CD14-positive monocyte (primary cell): ENCODE results near the gene KAZN. TPM values are rescaled to one million over a fixed set of nuclear protein-coding genes. Genes with fewer than 3 reads are reported as not detected.

ENCODE experiments used
- DNase-seq, 3 donors: peaks; one replicate each; pipeline ENCODE4 v3.0.0-alpha.2; 2011 to 2022
- H2AFZ ChIP-seq: 2 replicates; pipeline ENCODE4 v1.6.0; 2012; ENCODE audit warnings: mild to moderate bottlenecking, low read depth, low read length, inconsistent platforms; ENCODE audit not compliant: insufficient read depth, poor library complexity, severe bottlenecking
- H3K27ac ChIP-seq, 2 donors: 1 replicate in 1 of 2; 2 replicates in 1 of 2; pipeline ENCODE4 v1.5.1; 2012 to 2013; ENCODE audit warnings: low read length in 2 of 2, control low read depth in 1 of 2, inconsistent platforms in 1 of 2, low read depth in 1 of 2, mild to moderate bottlenecking in 1 of 2
- H3K27me3 ChIP-seq, 2 donors: one replicate each; pipeline versions ENCODE4 v1.6.0 to v1.6.1; 2011 to 2013; ENCODE audit warnings: low read length in 2 of 2; ENCODE audit not compliant: control insufficient read depth in 2 of 2, insufficient read depth in 2 of 2
- H3K36me3 ChIP-seq, 2 donors: replicated peaks in 1 of 2; 1 replicate in 1 of 2; 2 replicates in 1 of 2; pipeline versions ENCODE4 v1.5.1 to v1.6.1; 2012 to 2013; ENCODE audit warnings: low read length in 2 of 2, control low read depth in 1 of 2, inconsistent platforms in 1 of 2, mild to moderate bottlenecking in 1 of 2; ENCODE audit not compliant: insufficient read depth in 2 of 2, control insufficient read depth in 1 of 2
- H3K4me1 ChIP-seq, 2 donors: 1 replicate in 1 of 2; 2 replicates in 1 of 2; pipeline versions ENCODE4 v1.5.1 to v1.6.1; 2012 to 2013; ENCODE audit warnings: low read length in 2 of 2, control low read depth in 1 of 2, inconsistent platforms in 1 of 2, mild to moderate bottlenecking in 1 of 2, moderate library complexity in 1 of 2; ENCODE audit not compliant: insufficient read depth in 2 of 2, control insufficient read depth in 1 of 2
- H3K4me2 ChIP-seq: replicated peaks from 2 replicates; pipeline ENCODE3; 2012; ENCODE audit warnings: low read length, moderate library complexity, mild to moderate bottlenecking; ENCODE audit not compliant: poor library complexity, severe bottlenecking; ENCODE audit errors: extremely low read depth
- H3K4me3 ChIP-seq, 3 experiments: fragments of 200-600 bp in 1 of 3; sonication (generic) in 1 of 3; replicated peaks in 1 of 3; 1 replicate in 2 of 3; 2 replicates in 1 of 3; pipeline ENCODE4 v1.5.1; 2011 to 2013; ENCODE audit warnings: low read length in 3 of 3, mild to moderate bottlenecking in 3 of 3, control low read depth in 2 of 3, low read depth in 2 of 3, inconsistent platforms in 1 of 3, moderate library complexity in 1 of 3
- H3K79me2 ChIP-seq: 2 replicates; pipeline ENCODE4 v1.6.0; 2012; ENCODE audit warnings: mild to moderate bottlenecking, control low read depth, inconsistent platforms, low read length, moderate library complexity; ENCODE audit not compliant: insufficient read depth
- H3K9ac ChIP-seq: 2 replicates; pipeline ENCODE4 v1.6.0; 2017; ENCODE audit warnings: low read length, mild to moderate bottlenecking; ENCODE audit not compliant: insufficient read depth, poor library complexity, severe bottlenecking
- H3K9me3 ChIP-seq, 2 donors: replicated peaks in 1 of 2; 1 replicate in 1 of 2; 2 replicates in 1 of 2; pipeline versions ENCODE4 v1.5.1 to v1.6.1; 2012 to 2013; ENCODE audit warnings: low read length in 2 of 2, control low read depth in 1 of 2; ENCODE audit not compliant: control insufficient read depth in 1 of 2, insufficient read depth in 1 of 2
- H4K20me1 ChIP-seq: 2 replicates; pipeline ENCODE4 v1.6.0; 2012; ENCODE audit warnings: mild to moderate bottlenecking, low read length, control low read depth, moderate library complexity; ENCODE audit not compliant: insufficient read depth
- H3K27ac Mint-ChIP-seq, 7 donors: one replicate each; pipeline ENCODE4 v1.8.0; 2020; ENCODE audit warnings: mild to moderate bottlenecking in 7 of 7, mixed read lengths in 7 of 7, moderate library complexity in 6 of 7, inconsistent platforms in 2 of 7
- H3K27me3 Mint-ChIP-seq, 3 donors: one replicate each; pipeline ENCODE4 v1.8.0; 2021 to 2022; ENCODE audit warnings: low read depth in 3 of 3, mild to moderate bottlenecking in 3 of 3, mixed read lengths in 3 of 3, moderate library complexity in 3 of 3, inconsistent platforms in 1 of 3
- H3K36me3 Mint-ChIP-seq, 2 donors: one replicate each; pipeline ENCODE4 v1.8.0; 2020; ENCODE audit warnings: mixed read lengths in 2 of 2, inconsistent platforms in 1 of 2, mild to moderate bottlenecking in 1 of 2
- H3K4me1 Mint-ChIP-seq: one replicate; pipeline ENCODE4 v1.8.0; 2020; ENCODE audit warnings: mild to moderate bottlenecking, mixed read lengths
- H3K4me3 Mint-ChIP-seq, 2 donors: one replicate each; pipeline ENCODE4 v1.8.0; 2020; ENCODE audit warnings: mild to moderate bottlenecking in 2 of 2, mixed read lengths in 2 of 2, moderate library complexity in 1 of 2
- H3K9me3 Mint-ChIP-seq, 7 donors: one replicate each; pipeline ENCODE4 v1.8.0; 2020 to 2022; ENCODE audit warnings: mixed read lengths in 7 of 7, mild to moderate bottlenecking in 6 of 7, moderate library complexity in 6 of 7, inconsistent platforms in 2 of 7
- CTCF ChIP-seq: fragments of 200-600 bp; IDR thresholded peaks from one replicate; pipeline ENCODE4 v1.8.0; 2022; ENCODE audit warnings: antibody characterized with exemption, mild to moderate bottlenecking
- WGBS: methylation state at CpG from one replicate; pipeline ENCODE4 v1.1.5; 2013; ENCODE audit warnings: missing lambda C conversion rate; ENCODE audit not compliant: insufficient coverage; 5-methylcytosine and 5-hydroxymethylcytosine counted together
- intact Hi-C, 2 donors: fragments of 100-400 bp; cut with micrococcal nuclease; formaldehyde crosslinking; loops; one replicate each; pipeline versions ENCODE4 v1.15.0 to v1.15.1; 2023
- polyA plus RNA-seq, 3 donors: library from polyadenylated mRNA; depleted of rRNA in 1 of 3; unstranded in 2 of 3; stranded (reverse) in 1 of 3; fragments of 300-500 nt in 2 of 3; fragments of >200 nt in 1 of 3; fragmentation: Illumina TruSeq in 2 of 3; gene quantifications; 1 replicate in 2 of 3; 2 replicates in 1 of 3; pipeline ENCODE4 v1.2.3, GENCODE V29; 2012 to 2021

KAZN gene
- polyA plus RNA-seq, 3 donors: not detected

DNA sequence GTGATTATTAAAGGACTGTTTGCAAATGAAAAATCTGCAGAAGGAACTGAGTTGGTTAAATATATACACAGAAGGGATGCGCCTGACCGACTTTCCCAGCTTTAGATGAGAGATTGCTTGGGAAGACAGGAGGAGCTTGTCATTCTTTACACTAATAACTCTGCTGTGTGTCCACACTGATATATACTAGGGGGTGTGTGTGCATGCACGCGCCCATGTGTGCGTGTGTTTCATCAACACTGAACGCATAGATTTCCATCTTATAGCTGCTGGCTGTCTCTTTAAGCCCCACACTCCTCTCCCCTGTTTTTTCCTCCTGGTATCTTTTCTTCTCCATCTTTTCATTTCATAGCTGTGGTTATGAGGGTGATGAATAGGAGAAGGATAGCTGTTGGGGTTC, 6.9 kb upstream of the KAZN start:
- Mint-ChIP-seq H3K27me3 (peaks cover 17 to 27% (median 25%) of the 10 kb centered on the region in 3 donors), H3K4me1 (no peaks in the 10 kb centered on the region), H3K4me3 (no peak overlapping the region), H3K27ac (no peak overlapping the region), H3K36me3 (no peaks in the 10 kb centered on the region), H3K9me3 (peaks cover 0 to 3% (median 0%) of the 10 kb centered on the region in 7 donors)
- no peak overlapping the region for H3K9ac ChIP-seq
- H3K4me1 ChIP-seq: no peaks in the 10 kb centered on the region
- peaks cover 0 to 20% of the 10 kb centered on the region in 2 donors for H3K27me3 ChIP-seq
- H3K27ac ChIP-seq: no peak overlapping the region
- no peak for TF ChIP-seq CTCF
- H2AFZ ChIP-seq: no peak overlapping the region
- no CpG with 5 or more reads among the region's 6 CpGs for WGBS
- H3K4me2 ChIP-seq: no peak overlapping the region
- intact Hi-C loops: no loop called here
- no peaks in the 10 kb centered on the region for H3K36me3 ChIP-seq
- no peaks in the 10 kb centered on the region for H3K79me2 ChIP-seq
- H3K4me3 ChIP-seq: no peak overlapping the region
- no peaks in the 10 kb centered on the region for H4K20me1 ChIP-seq
- peaks cover 0 to 1% of the 10 kb centered on the region in 2 donors for H3K9me3 ChIP-seq
- no peak for DNase-seq

DNA sequence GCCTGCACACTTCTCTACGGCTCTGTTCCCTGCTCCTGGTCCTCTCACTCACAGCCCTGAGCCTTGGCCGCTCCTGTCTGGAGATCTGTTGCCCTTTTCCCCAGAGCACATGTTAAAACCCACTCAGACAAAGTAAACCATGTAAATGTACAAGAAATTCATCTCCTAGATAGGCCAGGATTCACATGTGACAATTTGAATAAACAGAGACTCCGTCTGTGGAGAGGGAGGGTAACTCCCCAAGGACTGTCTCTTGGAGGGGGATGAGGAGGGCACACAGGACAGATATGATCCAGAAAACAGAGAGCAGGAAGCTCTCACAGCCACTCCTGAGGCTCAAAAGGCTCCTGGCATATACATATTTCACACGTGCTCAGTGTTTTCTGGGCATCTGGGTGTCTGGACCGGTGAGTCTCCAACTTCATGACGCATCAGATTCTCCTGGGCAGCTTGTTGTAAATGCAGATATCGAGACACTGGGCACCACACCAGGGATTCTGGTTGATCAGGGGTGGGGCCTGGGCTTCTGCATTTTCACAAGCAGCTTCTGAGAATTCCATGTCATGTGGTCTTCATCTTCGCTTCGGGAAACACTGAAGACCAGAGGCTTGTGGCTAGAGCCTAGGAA, 6.4 kb upstream of the KAZN start:
- Histone ChIP-seq H3K36me3 (no peaks in the 10 kb centered on the region), H3K4me2 (no peak overlapping the region), H3K4me3 (no peak overlapping the region), H2AFZ (no peak overlapping the region), H3K27ac (no peak overlapping the region), H3K9me3 (peaks cover 0 to 3% of the 10 kb centered on the region in 2 donors), H4K20me1 (no peaks in the 10 kb centered on the region), H3K79me2 (no peaks in the 10 kb centered on the region), H3K27me3 (peaks cover 5 to 23% of the 10 kb centered on the region in 2 donors), H3K4me1 (no peaks in the 10 kb centered on the region), H3K9ac (no peak overlapping the region)
- no peak for TF ChIP-seq CTCF
- Mint-ChIP-seq H3K9me3 (peaks cover 0 to 8% (median 0%) of the 10 kb centered on the region in 7 donors), H3K4me3 (no peak overlapping the region), H3K4me1 (no peaks in the 10 kb centered on the region), H3K27me3 (peaks cover 22 to 30% (median 26%) of the 10 kb centered on the region in 3 donors), H3K36me3 (no peaks in the 10 kb centered on the region), H3K27ac (no peak overlapping the region)
- DNase-seq: no peak
- 83% methylated on average over 7 of the region's 9 CpGs for WGBS
- intact Hi-C loops: no loop called here
